Mucosa of descending colon (tissue), 3 donors: ENCODE measurements around the gene ZNF609. TPM values are rescaled to one million over a fixed set of nuclear protein-coding genes. Genes with fewer than 3 reads are reported as not detected.

Source experiments
- ATAC-seq: fragments of 200-7000 bp; cut with Tn5 transposase; one replicate; pipeline ENCODE4 v1.9.1; 2020; ENCODE audit warnings: mild to moderate bottlenecking, moderate library complexity
- DNase-seq, 3 donors: peaks; one replicate each; pipeline ENCODE4 v3.0.0-alpha.2; 2020
- H3K36me3 ChIP-seq: fragments of 200-600 bp; one replicate; pipeline ENCODE4 v1.8.0; 2021; ENCODE audit warnings: low read depth, mild to moderate bottlenecking
- H3K4me1 ChIP-seq: fragments of 200-600 bp; one replicate; pipeline ENCODE4 v1.8.0; 2021; ENCODE audit warnings: low read depth, mild to moderate bottlenecking
- H3K4me3 ChIP-seq: fragments of 200-600 bp; one replicate; pipeline ENCODE4 v1.8.0; 2021; ENCODE audit warnings: mild to moderate bottlenecking
- H3K9me3 ChIP-seq: fragments of 200-600 bp; one replicate; pipeline ENCODE4 v1.8.0; 2021; ENCODE audit warnings: mild to moderate bottlenecking
- intact Hi-C, 2 donors: fragments of 100-400 bp; cut with DNase I in 1 of 2; cut with micrococcal nuclease in 1 of 2; formaldehyde crosslinking; loops; one replicate each; pipeline versions ENCODE4 v1.11.0 to v1.11.1; 2022; cut with DNase I, micrococcal nuclease
- total RNA-seq, 3 donors: library from RNA; stranded (reverse); fragmentation: NEBNext Ultra II Directional in 2 of 3; extraction: Animal tissue kit (Norgen Biotek cat#: 25700) in 2 of 3; gene quantifications; one replicate each; pipeline versions ENCODE4 v1.2.1 to v1.2.4, GENCODE V29; 2021 to 2023
- TF ChIP-seq, protein P1 (sequence below): fragments of 200-600 bp; IDR thresholded peaks from one replicate; pipeline ENCODE4 v1.8.0; 2022; ENCODE audit warnings: antibody characterized with exemption, mild to moderate bottlenecking
- donor health status: DM: no; HTN: no; CAD: no; lungs with moderate emphysema.
- donor health status: DM: no; HTN: no; CAD: no.
- donor health status: DM: no; HTN: yes; CAD: no.

The ZNF609 gene
- total RNA-seq, 3 donors from 2014 or later, result 25.4 to 49.2 (median 29.5) TPM

DNA sequence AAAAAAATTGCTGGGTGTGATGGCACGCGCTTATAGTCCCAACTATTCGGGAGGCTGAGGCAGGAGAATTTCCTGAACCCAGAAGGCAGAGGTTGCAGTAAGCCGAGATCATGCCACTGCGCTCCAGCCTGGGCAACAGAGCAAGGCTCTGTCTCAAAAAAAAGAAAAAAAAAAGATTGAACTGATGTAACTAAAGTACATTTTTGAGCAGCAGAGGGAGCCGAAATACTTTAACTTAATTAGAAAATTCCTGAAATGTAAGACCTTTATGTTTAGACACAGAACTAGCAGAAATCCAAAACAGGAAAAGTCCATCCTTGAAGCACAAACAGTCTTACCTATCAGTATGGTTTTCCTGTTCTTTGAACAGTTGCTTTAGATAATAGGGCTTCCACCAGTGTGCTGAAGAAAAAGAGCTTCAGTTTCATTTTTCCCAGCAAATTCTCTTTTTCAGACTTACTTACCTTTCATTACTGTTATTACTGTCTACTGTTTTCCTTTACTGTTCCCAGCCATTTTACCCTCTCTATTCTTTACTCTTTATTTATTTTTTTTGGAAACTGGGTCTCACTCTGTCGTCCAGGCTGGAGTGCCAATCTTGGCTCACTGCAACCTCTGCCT lies 33.4 kb upstream of the ZNF609 start:
- Histone ChIP-seq H3K4me1 (no peaks in the 10 kb centered on the region), H3K36me3 (peaks cover 12% of the 10 kb centered on the region), H3K4me3 (no peak overlapping the region), H3K9me3 (no peaks in the 10 kb centered on the region)
- TF ChIP-seq, protein P1, sequence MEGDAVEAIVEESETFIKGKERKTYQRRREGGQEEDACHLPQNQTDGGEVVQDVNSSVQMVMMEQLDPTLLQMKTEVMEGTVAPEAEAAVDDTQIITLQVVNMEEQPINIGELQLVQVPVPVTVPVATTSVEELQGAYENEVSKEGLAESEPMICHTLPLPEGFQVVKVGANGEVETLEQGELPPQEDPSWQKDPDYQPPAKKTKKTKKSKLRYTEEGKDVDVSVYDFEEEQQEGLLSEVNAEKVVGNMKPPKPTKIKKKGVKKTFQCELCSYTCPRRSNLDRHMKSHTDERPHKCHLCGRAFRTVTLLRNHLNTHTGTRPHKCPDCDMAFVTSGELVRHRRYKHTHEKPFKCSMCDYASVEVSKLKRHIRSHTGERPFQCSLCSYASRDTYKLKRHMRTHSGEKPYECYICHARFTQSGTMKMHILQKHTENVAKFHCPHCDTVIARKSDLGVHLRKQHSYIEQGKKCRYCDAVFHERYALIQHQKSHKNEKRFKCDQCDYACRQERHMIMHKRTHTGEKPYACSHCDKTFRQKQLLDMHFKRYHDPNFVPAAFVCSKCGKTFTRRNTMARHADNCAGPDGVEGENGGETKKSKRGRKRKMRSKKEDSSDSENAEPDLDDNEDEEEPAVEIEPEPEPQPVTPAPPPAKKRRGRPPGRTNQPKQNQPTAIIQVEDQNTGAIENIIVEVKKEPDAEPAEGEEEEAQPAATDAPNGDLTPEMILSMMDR, result no peak
- intact Hi-C loops, result loop anchor here in 1 of 2 donors (10.0 kb wide), 1 partner anchor 248 kb away; no protein-coding TSS in a partner anchor
- ATAC-seq, result no peak
- peak in 1 of 3 donors; percentile 40 for DNase-seq

GRCh38 chr15:64429448-64429847 lies 30.9 kb upstream of the ZNF609 start:
- H3K4me3 ChIP-seq, result no peak overlapping the region
- H3K4me1 ChIP-seq, result no peaks in the 10 kb centered on the region
- intact Hi-C loops, result loop anchor here in 1 of 2 donors (10.0 kb wide), 1 partner anchor 245 kb away; no protein-coding TSS in a partner anchor
- TF ChIP-seq, protein P1, result no peak
- ATAC-seq (no peak), DNase-seq (no peak)
- H3K36me3 ChIP-seq, result peaks cover 7% of the 10 kb centered on the region
- H3K9me3 ChIP-seq, result no peaks in the 10 kb centered on the region

- intact Hi-C loops, result loop anchor here in 1 of 2 donors (10.0 kb wide), 1 partner anchor 245 kb away; no protein-coding TSS in a partner anchor
- TF ChIP-seq, protein P1, result no peak
- Histone ChIP-seq H3K4me3 (no peak overlapping the region), H3K4me1 (no peaks in the 10 kb centered on the region), H3K36me3 (peaks cover 4% of the 10 kb centered on the region), H3K9me3 (no peaks in the 10 kb centered on the region)
- ATAC-seq (peak; percentile 73), DNase-seq (peak in 1 of 3 donors; percentile 20)
Observed at GRCh38 chr15:64430000-64430735, 30.2 kb upstream of the ZNF609 start.

DNA sequence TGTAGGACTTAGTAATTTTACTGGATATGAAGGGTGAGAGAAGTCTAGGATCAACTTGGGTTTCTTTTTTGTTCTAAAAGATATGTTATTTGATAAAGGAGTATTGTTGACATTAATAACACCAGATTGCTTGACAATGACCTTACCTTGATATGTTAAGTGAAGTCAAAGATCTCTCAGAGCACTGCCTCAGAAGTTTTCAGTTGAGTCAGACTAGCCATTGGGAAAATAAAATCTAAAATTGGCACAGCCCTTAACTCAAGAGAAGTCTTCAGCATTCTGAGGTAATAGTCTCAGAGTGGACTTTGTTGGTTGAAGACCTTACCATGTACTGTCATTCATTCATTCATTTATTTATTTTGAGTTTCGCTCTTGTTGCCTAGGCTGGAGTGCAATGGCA lies 22.4 kb upstream of the ZNF609 start:
- H3K4me1 ChIP-seq, result no peaks in the 10 kb centered on the region
- TF ChIP-seq, protein P1, result no peak
- no peak for ATAC-seq
- DNase-seq, result no peak
- H3K9me3 ChIP-seq, result no peaks in the 10 kb centered on the region
- no peaks in the 10 kb centered on the region for H3K36me3 ChIP-seq
- no peak overlapping the region for H3K4me3 ChIP-seq
- intact Hi-C loops, result no loop called here

DNA sequence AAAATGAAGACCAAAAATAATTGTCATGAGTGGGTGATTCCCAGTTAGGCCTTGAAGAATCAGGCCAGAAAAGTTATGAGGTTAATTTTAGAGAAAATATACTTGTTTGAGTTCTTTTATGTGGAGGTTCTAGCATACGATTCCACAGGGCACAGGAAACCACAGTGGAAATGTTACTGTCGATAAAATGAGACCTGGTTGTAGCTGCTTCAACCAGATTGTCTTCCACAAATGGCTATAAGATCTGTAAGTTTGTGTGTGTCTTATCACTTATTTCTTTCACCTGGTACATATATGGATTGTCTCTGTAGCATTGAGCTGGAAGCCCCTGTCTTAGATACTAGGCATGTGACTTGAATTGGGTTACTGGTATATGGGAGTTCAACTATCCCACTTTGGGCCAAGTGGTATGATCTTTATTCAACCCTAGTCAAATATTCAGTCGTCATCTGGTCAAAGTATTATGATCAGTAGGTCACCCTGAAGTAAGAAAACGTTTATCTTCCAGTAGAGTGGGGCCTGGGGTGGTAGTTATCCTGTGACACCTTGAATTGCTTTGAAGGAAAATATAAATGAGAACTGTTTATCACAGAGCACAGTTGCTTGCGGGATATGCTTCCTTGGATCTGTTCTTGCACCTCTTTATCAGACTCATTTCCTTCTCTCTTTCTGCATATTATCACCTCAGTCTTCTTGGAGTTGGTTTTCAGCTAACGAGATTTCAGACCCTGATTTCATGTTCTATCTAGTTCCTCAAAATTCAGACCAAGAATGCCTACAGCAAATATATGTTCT lies 21.5 kb upstream of the ZNF609 start:
- Histone ChIP-seq H3K4me1 (no peaks in the 10 kb centered on the region), H3K9me3 (no peaks in the 10 kb centered on the region), H3K36me3 (no peaks in the 10 kb centered on the region), H3K4me3 (no peak overlapping the region)
- intact Hi-C loops, result no loop called here
- ATAC-seq, result no peak
- DNase-seq, result no peak
- TF ChIP-seq, protein P1, result no peak
